ENCODE data around the gene HLA-DQA1.
"Not testable (repeated sequence)": the region's sequence is repeated elsewhere in the genome, so short reads cannot be mapped to it uniquely, and the experiment has no call there.

The HLA-DQA1 gene

GRCh38 chr6:32637219-32637880, at the start of gene HLA-DQA1:
HLA-DQA1 (plus strand) TSS chr6:32637406; CDS start chr6:32637459, 53 bp downstream.
- no peaks in the 10 kb centered on the region for H4K20me1 ChIP-seq (ENCODE audit: insufficient read depth, low read length, poor library complexity, severe bottlenecking)
- no peaks in the 10 kb centered on the region for H3K4me1 ChIP-seq (ENCODE audit: insufficient read depth, low read length, poor library complexity, severe bottlenecking)
- H3K4me2 ChIP-seq (ENCODE audit: low read depth, low read length, poor library complexity, severe bottlenecking), result no peak within 1 kb of the TSS
- H3K27me3 ChIP-seq (ENCODE audit: insufficient read depth, low read length, poor library complexity, severe bottlenecking), result peaks cover 3% of the 10 kb centered on the region
- H2AFZ ChIP-seq (ENCODE audit: low read length), result no peak within 1 kb of the TSS
- TF ChIP-seq EZH2phosphoT487 (IDR thresholded peaks at IDR 0.05; ENCODE audit: borderline replicate concordance), result no peak
- no peak for TF ChIP-seq CTCF (conservative IDR thresholded peaks at IDR 0.05; ENCODE audit: low read length)
- H3K9ac ChIP-seq (ENCODE audit: low read depth, low read length, poor library complexity, severe bottlenecking), result no peak within 1 kb of the TSS
- H3F3A ChIP-seq (ENCODE audit: low read depth), result no peaks in the 10 kb centered on the region
- no peaks in the 10 kb centered on the region for H3K36me3 ChIP-seq (ENCODE audit: insufficient read depth, low read length)
- no peaks in the 10 kb centered on the region for H3K9me3 ChIP-seq (ENCODE audit: insufficient read depth, low read depth, low read length)
- no peaks in the 10 kb centered on the region for H3K9me2 ChIP-seq (replicated peaks; ENCODE audit: low read depth, low read length)
- H3K79me2 ChIP-seq (ENCODE audit: insufficient read depth, low read length), result no peaks in the 10 kb centered on the region
- no peak within 1 kb of the TSS for H3K4me3 ChIP-seq (ENCODE audit: low read length, poor library complexity, severe bottlenecking)

- Histone ChIP-seq H3K9me2 (replicated peaks; ENCODE audit: low read depth, low read length) (no peaks in the 10 kb centered on the region), H3K27me3 (ENCODE audit: insufficient read depth, low read length, poor library complexity, severe bottlenecking) (no peaks in the 10 kb centered on the region), H3K36me3 (ENCODE audit: insufficient read depth, low read length) (no peaks in the 10 kb centered on the region), H3K4me2 (ENCODE audit: low read depth, low read length, poor library complexity, severe bottlenecking) (no peak overlapping the region), H4K20me1 (ENCODE audit: insufficient read depth, low read length, poor library complexity, severe bottlenecking) (no peaks in the 10 kb centered on the region), H3K4me3 (ENCODE audit: low read length, poor library complexity, severe bottlenecking) (no peak overlapping the region), H3K9me3 (ENCODE audit: insufficient read depth, low read depth, low read length) (no peaks in the 10 kb centered on the region), H2AFZ (ENCODE audit: low read length) (no peak overlapping the region), H3K79me2 (ENCODE audit: insufficient read depth, low read length) (no peaks in the 10 kb centered on the region), H3K4me1 (ENCODE audit: insufficient read depth, low read length, poor library complexity, severe bottlenecking) (no peaks in the 10 kb centered on the region), H3K9ac (ENCODE audit: low read depth, low read length, poor library complexity, severe bottlenecking) (no peak overlapping the region), H3F3A (ENCODE audit: low read depth) (no peaks in the 10 kb centered on the region)
- no peak for TF ChIP-seq CTCF (conservative IDR thresholded peaks at IDR 0.05; ENCODE audit: low read length)
- TF ChIP-seq EZH2phosphoT487 (IDR thresholded peaks at IDR 0.05; ENCODE audit: borderline replicate concordance), result no peak
Observed at GRCh38 chr6:32588156-32588555, 49.0 kb upstream of the HLA-DQA1 start.

DNA sequence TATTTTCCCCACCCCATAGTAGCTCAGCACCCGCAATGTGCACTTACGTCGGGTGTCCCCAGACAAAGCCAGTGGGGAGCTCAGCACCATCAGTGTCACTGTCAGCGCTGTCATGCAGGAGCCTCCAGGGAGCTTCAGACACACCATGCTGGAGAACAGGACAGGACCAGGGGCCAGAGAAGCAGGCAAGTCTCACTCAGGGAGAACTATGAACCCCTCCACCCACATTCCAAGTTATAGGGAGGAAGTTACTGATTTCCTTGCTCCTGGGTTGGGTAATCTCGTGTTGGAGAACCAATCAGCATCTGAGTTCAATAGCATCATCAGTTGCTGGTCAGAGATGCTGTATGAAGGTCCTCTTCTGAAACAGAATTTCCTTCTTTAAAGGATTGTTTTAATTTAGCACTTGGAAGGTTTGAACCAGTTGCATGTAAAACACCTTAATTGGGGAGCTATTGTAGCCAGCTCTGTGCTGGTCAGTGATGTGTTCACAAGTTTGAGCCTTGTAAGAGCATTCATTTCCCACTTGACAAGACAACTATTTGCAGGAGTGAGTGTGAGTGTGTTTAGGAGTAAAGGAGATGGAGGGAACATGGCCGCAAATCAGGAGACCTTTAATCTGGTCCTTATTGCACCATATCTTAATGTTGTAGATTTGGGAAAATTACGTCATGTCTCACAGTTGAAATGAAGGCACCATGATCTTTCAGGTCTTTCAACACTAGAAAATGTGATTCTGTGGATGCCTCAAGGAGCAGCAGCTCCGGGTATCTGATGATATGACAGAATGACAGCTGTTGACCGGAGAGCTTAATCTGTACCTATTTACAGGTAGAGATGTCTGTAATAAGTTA, 47.4 kb upstream of the HLA-DQA1 start, which contains the start of gene HLA-DRB1:
Gene HLA-DRB1 (minus strand): TSS at position 253 of the 854 bp plus-strand sequence. CDS start 106 bp downstream, at position 147.
- no peaks in the 10 kb centered on the region for H3K9me3 ChIP-seq (ENCODE audit: insufficient read depth, low read depth, low read length)
- H3K27me3 ChIP-seq (ENCODE audit: insufficient read depth, low read length, poor library complexity, severe bottlenecking), result no peaks in the 10 kb centered on the region
- H2AFZ ChIP-seq (ENCODE audit: low read length), result no peak within 1 kb of the TSS
- no peak within 1 kb of the TSS for H3K9ac ChIP-seq (ENCODE audit: low read depth, low read length, poor library complexity, severe bottlenecking)
- H3K79me2 ChIP-seq (ENCODE audit: insufficient read depth, low read length), result no peaks in the 10 kb centered on the region
- H3K4me2 ChIP-seq (ENCODE audit: low read depth, low read length, poor library complexity, severe bottlenecking), result no peak within 1 kb of the TSS
- H3K4me1 ChIP-seq (ENCODE audit: insufficient read depth, low read length, poor library complexity, severe bottlenecking), result no peaks in the 10 kb centered on the region
- H4K20me1 ChIP-seq (ENCODE audit: insufficient read depth, low read length, poor library complexity, severe bottlenecking), result no peaks in the 10 kb centered on the region
- no peaks in the 10 kb centered on the region for H3K9me2 ChIP-seq (replicated peaks; ENCODE audit: low read depth, low read length)
- no peak within 1 kb of the TSS for H3K4me3 ChIP-seq (ENCODE audit: low read length, poor library complexity, severe bottlenecking)
- H3K36me3 ChIP-seq (ENCODE audit: insufficient read depth, low read length), result no peaks in the 10 kb centered on the region
- H3F3A ChIP-seq (ENCODE audit: low read depth), result no peaks in the 10 kb centered on the region
- TF ChIP-seq EZH2phosphoT487 (IDR thresholded peaks at IDR 0.05; ENCODE audit: borderline replicate concordance) (no peak), CTCF (conservative IDR thresholded peaks at IDR 0.05; ENCODE audit: low read length) (no peak)

GRCh38 chr6:32590713-32591112, 46.5 kb upstream of the HLA-DQA1 start:
- not testable (repeated sequence) for H4K20me1 ChIP-seq (ENCODE audit: insufficient read depth, low read length, poor library complexity, severe bottlenecking); H2AFZ ChIP-seq (ENCODE audit: low read length); H3K36me3 ChIP-seq (ENCODE audit: insufficient read depth, low read length); H3K4me2 ChIP-seq (ENCODE audit: low read depth, low read length, poor library complexity, severe bottlenecking); H3K4me3 ChIP-seq (ENCODE audit: low read length, poor library complexity, severe bottlenecking); H3K9ac ChIP-seq (ENCODE audit: low read depth, low read length, poor library complexity, severe bottlenecking); H3K79me2 ChIP-seq (ENCODE audit: insufficient read depth, low read length); H3K4me1 ChIP-seq (ENCODE audit: insufficient read depth, low read length, poor library complexity, severe bottlenecking); H3K9me3 ChIP-seq (ENCODE audit: insufficient read depth, low read depth, low read length); H3K27me3 ChIP-seq (ENCODE audit: insufficient read depth, low read length, poor library complexity, severe bottlenecking); H3F3A ChIP-seq (ENCODE audit: low read depth); H3K9me2 ChIP-seq (replicated peaks; ENCODE audit: low read depth, low read length)
